ENCODE data around the gene MAD1L1. TPM values are rescaled to one million over a fixed set of nuclear protein-coding genes. Genes with fewer than 3 reads are reported as not detected.

Gene MAD1L1
- total RNA-seq, 2 donors from 2014 or later, result 59.1 to 61.4 TPM

DNA sequence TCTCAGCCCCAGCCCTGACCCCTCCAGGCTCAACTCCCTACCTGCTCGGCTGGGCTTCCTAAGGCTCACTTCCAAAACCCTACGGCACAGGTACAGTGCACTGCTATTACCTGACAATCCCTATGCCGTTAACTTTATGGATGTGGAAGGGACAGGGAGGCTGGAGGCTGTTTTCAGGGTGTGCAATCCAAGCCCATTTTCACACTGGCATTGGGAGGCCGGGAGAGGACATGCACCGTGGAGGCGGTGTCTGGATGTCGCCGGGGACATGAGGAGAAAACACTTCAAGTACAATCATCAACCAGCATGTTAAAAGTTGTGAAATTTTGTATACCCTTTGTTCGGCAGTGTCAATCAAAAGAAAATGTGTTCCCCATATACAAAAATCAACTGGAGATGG lies 80.1 kb downstream of the MAD1L1 start:
- peaks cover 8% of the 10 kb centered on the region for H3K4me1 Mint-ChIP-seq
- Histone ChIP-seq H3K9me3 (ENCODE audit: control insufficient read depth, low read length) (no peaks in the 10 kb centered on the region), H3K9ac (ENCODE audit: extremely low read depth, low read length, poor library complexity, severe bottlenecking) (no peak overlapping the region), H3K4me1 (ENCODE audit: control insufficient read depth, insufficient read depth, low read length) (no peaks in the 10 kb centered on the region), H3K4me3 (ENCODE audit: low read length) (no peak overlapping the region), H3K36me3 (ENCODE audit: control insufficient read depth, insufficient read depth, low read length) (peaks cover 8% of the 10 kb centered on the region), H3K27me3 (ENCODE audit: control insufficient read depth, insufficient read depth, low read length, poor library complexity, severe bottlenecking) (no peaks in the 10 kb centered on the region), H3K27ac (ENCODE audit: low read depth, low read length) (no peak overlapping the region)
- WGBS, 2 experiments (ENCODE audit: insufficient coverage in 1 of 2, insufficient read length in 1 of 2), result 94 to 98% methylated on average over 8 to 9 of the region's 9 CpGs
- no peak overlapping the region for H3K27ac Mint-ChIP-seq
- no peak for DNase-seq
- H3K27me3 Mint-ChIP-seq (ENCODE audit: insufficient read depth), result no peaks in the 10 kb centered on the region
- TF ChIP-seq, protein P1, sequence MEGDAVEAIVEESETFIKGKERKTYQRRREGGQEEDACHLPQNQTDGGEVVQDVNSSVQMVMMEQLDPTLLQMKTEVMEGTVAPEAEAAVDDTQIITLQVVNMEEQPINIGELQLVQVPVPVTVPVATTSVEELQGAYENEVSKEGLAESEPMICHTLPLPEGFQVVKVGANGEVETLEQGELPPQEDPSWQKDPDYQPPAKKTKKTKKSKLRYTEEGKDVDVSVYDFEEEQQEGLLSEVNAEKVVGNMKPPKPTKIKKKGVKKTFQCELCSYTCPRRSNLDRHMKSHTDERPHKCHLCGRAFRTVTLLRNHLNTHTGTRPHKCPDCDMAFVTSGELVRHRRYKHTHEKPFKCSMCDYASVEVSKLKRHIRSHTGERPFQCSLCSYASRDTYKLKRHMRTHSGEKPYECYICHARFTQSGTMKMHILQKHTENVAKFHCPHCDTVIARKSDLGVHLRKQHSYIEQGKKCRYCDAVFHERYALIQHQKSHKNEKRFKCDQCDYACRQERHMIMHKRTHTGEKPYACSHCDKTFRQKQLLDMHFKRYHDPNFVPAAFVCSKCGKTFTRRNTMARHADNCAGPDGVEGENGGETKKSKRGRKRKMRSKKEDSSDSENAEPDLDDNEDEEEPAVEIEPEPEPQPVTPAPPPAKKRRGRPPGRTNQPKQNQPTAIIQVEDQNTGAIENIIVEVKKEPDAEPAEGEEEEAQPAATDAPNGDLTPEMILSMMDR (conservative IDR thresholded peaks at IDR 0.05), result no peak
- H3K4me3 Mint-ChIP-seq, result no peak overlapping the region
- no peaks in the 10 kb centered on the region for H3K9me3 Mint-ChIP-seq
- peaks cover 27% of the 10 kb centered on the region for H3K36me3 Mint-ChIP-seq (ENCODE audit: low read depth)

DNA sequence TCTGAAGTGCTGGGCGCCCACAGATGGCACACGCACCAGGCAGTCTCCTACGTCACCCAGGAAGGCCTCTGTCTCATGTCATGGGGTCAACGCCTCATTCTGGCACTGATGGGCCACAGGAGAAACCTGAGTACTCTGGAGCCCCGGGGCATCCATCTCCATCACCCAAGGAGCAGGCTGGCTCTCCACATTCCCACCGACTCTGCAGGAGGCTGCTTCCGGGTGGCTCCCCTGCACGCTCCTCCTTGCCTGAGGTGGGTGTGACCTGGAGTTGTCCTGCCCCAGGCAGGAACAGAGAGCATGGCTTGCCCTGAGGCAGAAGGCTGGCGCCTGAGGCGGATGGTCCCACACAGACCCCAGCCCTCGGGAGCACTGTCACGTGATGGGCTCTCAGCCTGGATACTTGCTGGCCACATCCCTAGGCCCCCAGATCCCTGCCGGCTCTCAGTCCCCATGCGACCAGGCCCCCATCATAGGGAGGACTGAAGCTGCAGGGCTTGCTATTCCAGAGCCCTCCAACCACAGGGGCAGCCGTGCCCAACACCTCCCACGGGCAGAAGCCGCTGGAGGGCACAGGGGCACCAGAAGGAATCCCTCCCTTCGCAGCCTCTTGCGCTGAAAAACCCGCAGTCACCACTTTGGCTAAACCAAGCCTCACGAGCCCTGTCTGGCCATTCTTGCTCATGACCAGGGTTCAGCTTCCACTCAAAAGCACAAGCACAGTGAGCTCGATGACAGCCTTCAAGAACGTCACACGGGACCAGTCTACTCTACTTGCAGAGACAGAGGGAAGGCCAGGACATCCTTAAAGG lies 80.7 kb downstream of the MAD1L1 start:
- H3K27ac Mint-ChIP-seq, result peak overlapping the region; percentile 9
- no peaks in the 10 kb centered on the region for H3K27me3 Mint-ChIP-seq (ENCODE audit: insufficient read depth)
- H3K4me3 ChIP-seq (ENCODE audit: low read length), result no peak overlapping the region
- H3K4me1 ChIP-seq (ENCODE audit: control insufficient read depth, insufficient read depth, low read length), result no peaks in the 10 kb centered on the region
- H3K4me1 Mint-ChIP-seq, result peaks cover 2% of the 10 kb centered on the region
- H3K36me3 ChIP-seq (ENCODE audit: control insufficient read depth, insufficient read depth, low read length), result peaks cover 10% of the 10 kb centered on the region
- no peak for DNase-seq
- H3K27ac ChIP-seq (ENCODE audit: low read depth, low read length), result peak overlapping the region; percentile 29
- H3K9ac ChIP-seq (ENCODE audit: extremely low read depth, low read length, poor library complexity, severe bottlenecking), result no peak overlapping the region
- no peaks in the 10 kb centered on the region for H3K9me3 ChIP-seq (ENCODE audit: control insufficient read depth, low read length)
- TF ChIP-seq, protein P1 (conservative IDR thresholded peaks at IDR 0.05), result no peak
- WGBS, 2 experiments (ENCODE audit: insufficient coverage in 1 of 2, insufficient read length in 1 of 2), result 90 to 92% methylated on average over 20 to 24 of the region's 24 CpGs
- H3K27me3 ChIP-seq (ENCODE audit: control insufficient read depth, insufficient read depth, low read length, poor library complexity, severe bottlenecking), result no peaks in the 10 kb centered on the region
- no peak overlapping the region for H3K4me3 Mint-ChIP-seq
- H3K9me3 Mint-ChIP-seq, result no peaks in the 10 kb centered on the region
- H3K36me3 Mint-ChIP-seq (ENCODE audit: low read depth), result peaks cover 27% of the 10 kb centered on the region

DNA sequence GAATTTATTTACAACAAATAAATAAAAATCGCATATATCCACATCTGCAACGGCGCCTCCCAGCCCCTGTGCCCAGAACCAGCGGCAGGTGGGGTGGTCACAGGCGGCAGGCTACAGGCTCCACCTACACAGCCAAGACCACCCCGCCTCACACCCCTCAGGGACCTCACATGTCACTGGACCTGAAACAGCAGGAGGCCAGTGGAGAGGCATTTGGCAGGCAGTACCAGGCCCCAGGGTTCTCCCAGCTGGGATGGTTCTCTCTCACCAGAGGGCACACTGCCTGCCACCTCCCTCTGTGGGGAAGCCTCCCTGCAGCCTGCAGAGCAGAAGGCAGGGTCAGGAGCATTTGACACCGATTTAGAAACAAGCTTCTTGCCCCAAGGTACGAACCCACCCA lies 81.5 kb downstream of the MAD1L1 start:
- no peaks in the 10 kb centered on the region for H3K4me1 ChIP-seq (ENCODE audit: control insufficient read depth, insufficient read depth, low read length)
- H3K36me3 ChIP-seq (ENCODE audit: control insufficient read depth, insufficient read depth, low read length), result peaks cover 10% of the 10 kb centered on the region
- Mint-ChIP-seq H3K36me3 (ENCODE audit: low read depth) (peaks cover 31% of the 10 kb centered on the region), H3K4me3 (no peak overlapping the region), H3K9me3 (no peaks in the 10 kb centered on the region), H3K27ac (peak overlapping the region; percentile 9), H3K4me1 (peaks cover 2% of the 10 kb centered on the region), H3K27me3 (ENCODE audit: insufficient read depth) (no peaks in the 10 kb centered on the region)
- H3K9ac ChIP-seq (ENCODE audit: extremely low read depth, low read length, poor library complexity, severe bottlenecking), result no peak overlapping the region
- WGBS, 2 experiments (ENCODE audit: insufficient coverage in 1 of 2, insufficient read length in 1 of 2), result 92 to 93% methylated on average over 5 to 8 of the region's 8 CpGs
- no peaks in the 10 kb centered on the region for H3K9me3 ChIP-seq (ENCODE audit: control insufficient read depth, low read length)
- TF ChIP-seq, protein P1 (conservative IDR thresholded peaks at IDR 0.05), result no peak
- no peak for DNase-seq
- H3K27me3 ChIP-seq (ENCODE audit: control insufficient read depth, insufficient read depth, low read length, poor library complexity, severe bottlenecking), result no peaks in the 10 kb centered on the region
- H3K4me3 ChIP-seq (ENCODE audit: low read length), result no peak overlapping the region
- H3K27ac ChIP-seq (ENCODE audit: low read depth, low read length), result peak overlapping the region; percentile 29

Measured in endodermal cell (in vitro differentiated cells).